Subcutaneous adipose tissue (tissue), 4 donors: Measurements from ENCODE around the gene RING1. TPM values are rescaled to one million over a fixed set of nuclear protein-coding genes. Genes with fewer than 3 reads are reported as not detected.

Experiments
- total RNA-seq, 4 donors: library from RNA; depleted of rRNA; stranded (reverse); fragments of >200 nt; gene quantifications; one replicate each; pipeline ENCODE4 v1.1.0, GENCODE V29; 2016
- TF ChIP-seq, protein P1 (sequence below): fragments of 450-650 bp; IDR thresholded peaks from one replicate; pipeline ENCODE4 v1.5.1; 2016; ENCODE audit warnings: low read depth, mild to moderate bottlenecking, control low read depth, antibody characterized with exemption, moderate library complexity

Gene RING1
- total RNA-seq, 4 donors from 2014 or later: 7.3 to 19.0 (median 10.5) TPM

GRCh38 chr6:33164665-33165373 is 43.5 kb upstream of the RING1 start:
- TF ChIP-seq, protein P1, sequence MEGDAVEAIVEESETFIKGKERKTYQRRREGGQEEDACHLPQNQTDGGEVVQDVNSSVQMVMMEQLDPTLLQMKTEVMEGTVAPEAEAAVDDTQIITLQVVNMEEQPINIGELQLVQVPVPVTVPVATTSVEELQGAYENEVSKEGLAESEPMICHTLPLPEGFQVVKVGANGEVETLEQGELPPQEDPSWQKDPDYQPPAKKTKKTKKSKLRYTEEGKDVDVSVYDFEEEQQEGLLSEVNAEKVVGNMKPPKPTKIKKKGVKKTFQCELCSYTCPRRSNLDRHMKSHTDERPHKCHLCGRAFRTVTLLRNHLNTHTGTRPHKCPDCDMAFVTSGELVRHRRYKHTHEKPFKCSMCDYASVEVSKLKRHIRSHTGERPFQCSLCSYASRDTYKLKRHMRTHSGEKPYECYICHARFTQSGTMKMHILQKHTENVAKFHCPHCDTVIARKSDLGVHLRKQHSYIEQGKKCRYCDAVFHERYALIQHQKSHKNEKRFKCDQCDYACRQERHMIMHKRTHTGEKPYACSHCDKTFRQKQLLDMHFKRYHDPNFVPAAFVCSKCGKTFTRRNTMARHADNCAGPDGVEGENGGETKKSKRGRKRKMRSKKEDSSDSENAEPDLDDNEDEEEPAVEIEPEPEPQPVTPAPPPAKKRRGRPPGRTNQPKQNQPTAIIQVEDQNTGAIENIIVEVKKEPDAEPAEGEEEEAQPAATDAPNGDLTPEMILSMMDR: no peak

- TF ChIP-seq, protein P1: no peak
Observed at GRCh38 chr6:33165581-33166258, 42.6 kb upstream of the RING1 start.

- TF ChIP-seq, protein P1: no peak
Observed at GRCh38 chr6:33166363-33166762, 41.9 kb upstream of the RING1 start.

GRCh38 chr6:33166811-33167210 is 41.5 kb upstream of the RING1 start:
- TF ChIP-seq, protein P1: no peak

DNA sequence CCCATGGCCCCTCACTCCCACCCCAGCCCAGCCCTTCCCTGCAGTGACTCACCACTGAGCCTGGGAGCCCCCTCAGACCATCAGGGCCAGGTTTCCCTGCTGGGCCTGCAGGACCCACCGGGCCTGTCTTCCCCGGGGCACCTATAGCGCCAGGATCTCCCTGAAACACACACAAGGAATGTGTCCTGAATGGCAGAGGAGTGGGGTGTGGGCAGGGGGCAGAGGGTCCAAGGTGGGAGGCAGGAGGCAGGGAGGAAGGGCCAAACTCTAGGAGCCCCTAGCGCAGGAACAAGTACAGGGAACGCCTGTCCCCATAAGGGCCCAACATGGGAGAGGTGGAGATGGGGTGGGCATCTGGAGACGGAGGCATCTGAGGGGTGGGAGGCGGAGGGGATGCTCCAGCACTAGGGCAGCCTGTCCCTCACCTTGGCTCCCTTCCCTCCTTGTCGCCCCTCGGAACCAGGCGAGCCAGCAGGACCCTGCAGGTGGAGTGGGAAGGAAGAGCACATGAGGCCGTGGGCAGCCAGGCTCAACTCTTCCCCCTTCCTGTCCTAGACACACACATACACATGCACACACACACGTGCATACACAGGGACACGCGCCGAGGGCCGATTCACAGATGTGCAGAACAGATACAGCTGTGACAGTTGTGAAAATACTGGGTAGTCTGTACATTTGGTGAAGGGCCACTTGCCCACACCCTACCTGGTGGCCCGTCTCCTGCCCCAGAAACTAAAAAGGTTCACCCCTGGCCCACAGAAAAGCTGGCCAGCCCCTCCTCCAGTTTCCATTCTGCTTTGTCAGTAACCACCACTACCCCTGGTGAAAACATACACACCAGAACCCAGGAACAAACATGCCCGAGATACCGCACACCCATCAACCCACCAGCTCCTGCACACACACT is 40.7 kb upstream of the RING1 start:
- TF ChIP-seq, protein P1: no peak

DNA sequence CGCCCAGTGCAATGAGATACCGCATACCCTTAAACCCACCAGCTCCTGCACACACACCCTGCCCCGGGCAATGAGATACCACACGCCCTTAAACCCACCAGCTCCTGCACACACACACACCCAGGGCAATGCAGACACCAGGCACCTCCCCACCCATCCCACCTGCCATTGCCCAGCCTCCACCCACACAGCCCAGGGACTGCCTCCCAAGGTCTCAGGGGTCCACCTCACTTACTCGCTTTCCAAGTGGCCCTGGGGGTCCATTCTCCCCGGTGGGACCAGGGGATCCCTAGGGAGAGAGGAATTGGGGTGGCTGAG is 40.1 kb upstream of the RING1 start:
- TF ChIP-seq, protein P1: no peak

GRCh38 chr6:33168639-33169038 is 39.7 kb upstream of the RING1 start:
- TF ChIP-seq, protein P1: no peak
